LNCAP (cell line): ENCODE measurements around the gene IL33.

Experiments used
- TF ChIP-seq, protein P1 (sequence below): fragments of 450-650 bp; IDR thresholded peaks from 2 replicates; pipeline ENCODE4 v1.5.1; 2017; ENCODE audit warnings: mild to moderate bottlenecking

The IL33 gene, protein sequence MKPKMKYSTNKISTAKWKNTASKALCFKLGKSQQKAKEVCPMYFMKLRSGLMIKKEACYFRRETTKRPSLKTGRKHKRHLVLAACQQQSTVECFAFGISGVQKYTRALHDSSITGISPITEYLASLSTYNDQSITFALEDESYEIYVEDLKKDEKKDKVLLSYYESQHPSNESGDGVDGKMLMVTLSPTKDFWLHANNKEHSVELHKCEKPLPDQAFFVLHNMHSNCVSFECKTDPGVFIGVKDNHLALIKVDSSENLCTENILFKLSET

DNA sequence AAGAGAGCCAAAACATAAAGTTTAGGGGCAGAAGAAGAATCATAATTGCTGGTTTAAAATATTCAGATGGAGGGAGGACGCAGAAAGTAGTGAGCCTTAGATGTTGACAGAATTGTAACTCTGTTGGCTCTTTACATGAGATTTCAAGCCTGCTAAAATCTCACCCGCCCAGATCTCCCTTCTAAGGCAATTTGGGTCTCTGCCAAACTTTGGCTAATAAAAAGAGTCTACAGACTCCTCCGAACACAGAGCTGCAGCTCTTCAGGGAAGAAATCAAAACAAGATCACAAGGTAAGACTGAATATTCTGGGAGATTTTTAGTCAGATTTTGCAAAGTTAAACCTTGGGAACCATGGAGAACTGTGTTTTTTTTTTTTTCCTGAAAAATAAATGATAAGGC, at the start of gene IL33:
TSS of gene IL33 (plus strand) at position 246 of the 400 bp plus-strand sequence. CDS start 25,888 bp downstream, outside the sequence.
- TF ChIP-seq, protein P1, sequence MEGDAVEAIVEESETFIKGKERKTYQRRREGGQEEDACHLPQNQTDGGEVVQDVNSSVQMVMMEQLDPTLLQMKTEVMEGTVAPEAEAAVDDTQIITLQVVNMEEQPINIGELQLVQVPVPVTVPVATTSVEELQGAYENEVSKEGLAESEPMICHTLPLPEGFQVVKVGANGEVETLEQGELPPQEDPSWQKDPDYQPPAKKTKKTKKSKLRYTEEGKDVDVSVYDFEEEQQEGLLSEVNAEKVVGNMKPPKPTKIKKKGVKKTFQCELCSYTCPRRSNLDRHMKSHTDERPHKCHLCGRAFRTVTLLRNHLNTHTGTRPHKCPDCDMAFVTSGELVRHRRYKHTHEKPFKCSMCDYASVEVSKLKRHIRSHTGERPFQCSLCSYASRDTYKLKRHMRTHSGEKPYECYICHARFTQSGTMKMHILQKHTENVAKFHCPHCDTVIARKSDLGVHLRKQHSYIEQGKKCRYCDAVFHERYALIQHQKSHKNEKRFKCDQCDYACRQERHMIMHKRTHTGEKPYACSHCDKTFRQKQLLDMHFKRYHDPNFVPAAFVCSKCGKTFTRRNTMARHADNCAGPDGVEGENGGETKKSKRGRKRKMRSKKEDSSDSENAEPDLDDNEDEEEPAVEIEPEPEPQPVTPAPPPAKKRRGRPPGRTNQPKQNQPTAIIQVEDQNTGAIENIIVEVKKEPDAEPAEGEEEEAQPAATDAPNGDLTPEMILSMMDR: no peak

DNA sequence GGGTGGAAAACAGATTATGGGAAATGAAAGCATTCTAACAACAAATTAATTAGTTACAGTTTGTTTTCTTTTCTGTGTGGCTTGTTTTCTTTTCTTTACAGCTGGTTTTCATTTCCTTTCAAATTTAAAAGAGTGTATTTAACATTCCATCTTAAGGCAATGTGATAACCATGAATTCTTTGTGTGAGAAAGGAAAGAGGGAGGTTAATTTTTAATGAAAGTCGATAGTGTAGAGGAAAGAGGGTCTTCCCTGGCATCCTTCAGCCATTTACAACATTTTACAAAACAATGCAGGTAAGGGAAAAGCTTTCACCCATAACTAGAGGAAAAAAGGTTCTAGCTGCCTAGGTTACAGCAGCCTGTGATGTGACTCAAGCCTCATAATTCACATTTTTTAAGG, 43.9 kb upstream of the IL33 start:
- TF ChIP-seq, protein P1: no peak

DNA sequence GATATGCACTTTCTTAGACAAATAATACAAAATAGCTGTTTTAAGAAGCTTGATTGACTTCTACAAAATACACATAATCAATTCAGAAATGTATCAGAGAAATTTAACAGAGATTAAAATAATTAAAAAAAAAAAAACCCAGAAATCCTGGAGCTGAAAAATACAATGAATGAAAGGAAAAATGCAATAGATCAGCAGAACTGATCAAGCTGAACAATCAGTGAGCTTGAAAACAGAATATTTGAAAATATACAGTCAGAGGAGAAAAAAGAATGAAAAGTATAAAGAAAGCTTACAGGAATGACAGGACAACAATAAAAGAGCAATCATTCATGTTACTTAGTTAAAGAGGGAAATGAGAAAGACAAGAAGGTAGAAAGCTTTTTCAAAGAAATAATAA, 41.7 kb upstream of the IL33 start:
- TF ChIP-seq, protein P1: no peak

DNA sequence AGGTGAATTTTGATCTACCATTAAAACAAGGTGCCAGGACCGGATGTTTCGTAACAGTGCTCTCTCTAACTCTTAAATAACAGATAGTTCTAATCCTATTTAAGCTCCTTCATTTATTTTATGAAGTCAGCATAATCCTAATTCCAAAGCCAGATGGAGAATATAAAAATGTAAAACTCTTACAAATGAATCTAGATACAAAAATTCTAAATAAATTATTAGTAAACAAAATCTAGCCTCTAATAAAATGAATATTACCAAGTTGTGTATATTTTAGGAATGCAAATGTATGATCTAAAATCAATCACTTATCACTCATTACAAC, 32.4 kb upstream of the IL33 start:
- TF ChIP-seq, protein P1: no peak

DNA sequence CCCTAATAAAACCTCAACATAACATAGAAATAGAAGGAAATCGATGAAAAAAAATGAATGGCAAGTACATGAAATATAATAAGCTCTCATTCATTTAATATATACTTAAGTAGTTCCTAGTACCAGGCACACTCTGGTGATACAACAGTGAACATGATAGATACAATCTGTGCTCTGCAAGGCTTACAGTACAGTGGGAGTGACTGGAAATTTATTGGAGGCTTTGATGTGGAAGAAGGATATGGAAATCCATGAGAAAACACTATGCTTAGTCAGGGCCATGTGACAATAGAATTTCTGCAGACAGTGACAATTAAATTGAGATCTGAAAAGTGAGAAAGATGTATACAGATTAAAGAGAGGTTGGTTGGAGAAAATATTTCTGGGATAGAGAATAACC, 32.0 kb upstream of the IL33 start:
- TF ChIP-seq, protein P1: no peak

DNA sequence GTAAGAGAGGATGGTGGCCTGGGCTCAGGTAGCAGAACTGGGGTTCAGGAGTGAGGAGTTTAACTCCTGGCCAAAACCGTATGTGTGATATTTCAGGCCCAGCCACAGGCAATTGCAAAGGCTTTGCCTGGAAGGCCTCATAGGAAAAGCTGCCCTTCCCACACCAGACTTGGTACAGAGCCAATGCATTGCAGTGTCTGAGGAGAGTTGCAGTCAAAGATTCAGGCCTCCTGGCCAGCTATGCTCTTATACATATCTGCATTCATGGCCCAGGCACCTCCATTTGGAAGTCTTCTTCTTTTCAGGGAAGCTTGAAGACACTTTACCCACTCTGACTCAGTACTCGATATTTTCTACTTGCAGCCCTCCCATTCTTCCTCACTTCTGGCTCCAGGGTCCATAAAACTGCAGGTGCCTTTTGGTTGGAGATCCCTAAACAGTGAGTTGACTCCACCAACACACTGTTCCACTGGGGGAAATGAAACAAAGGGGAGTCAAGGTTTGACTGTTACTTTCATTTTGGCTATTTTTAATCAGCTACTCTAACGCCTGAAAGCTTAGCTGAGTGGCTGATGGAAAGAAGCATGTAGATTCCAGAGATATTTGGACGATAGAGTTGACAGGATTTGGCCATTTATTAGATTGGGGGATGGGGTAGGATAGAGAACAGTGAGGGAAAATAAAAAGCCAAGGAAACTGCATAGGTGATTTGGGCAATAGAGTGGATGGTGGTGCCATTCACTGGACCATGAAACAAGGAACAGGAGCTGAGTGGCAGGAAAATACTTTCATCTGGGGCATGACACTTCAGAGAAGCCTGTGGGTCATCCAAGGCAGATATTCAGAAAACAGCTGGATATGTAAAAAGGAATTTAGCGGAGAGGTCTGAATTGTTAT, 30.6 kb upstream of the IL33 start:
- TF ChIP-seq, protein P1: no peak

DNA sequence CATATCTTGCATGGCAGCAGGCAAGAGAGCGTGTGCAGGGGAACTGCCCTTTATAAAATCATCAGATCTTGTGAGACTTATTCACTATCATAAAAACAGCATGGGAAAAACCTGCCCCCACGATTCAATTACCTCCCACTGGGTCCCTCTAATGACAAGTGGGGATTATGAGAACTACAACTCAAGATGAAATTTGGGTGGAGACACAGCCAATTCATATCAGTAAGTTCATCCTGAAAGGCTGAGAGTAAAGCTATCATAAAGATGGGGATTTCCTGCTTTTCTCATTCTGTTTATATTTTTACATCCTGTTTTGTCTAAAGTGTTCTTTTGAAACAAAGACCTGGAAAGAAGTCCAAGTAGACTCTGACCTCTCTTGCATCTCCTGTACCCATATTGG, 28.9 kb upstream of the IL33 start:
- TF ChIP-seq, protein P1: no peak
